Dedifferentiated amniotic fluid mesenchymal stem cell (primary cell): Measurements from ENCODE around the gene RTL10.

Experiments
- DNase-seq: peaks from one replicate; pipeline ENCODE4 v3.0.0-alpha.2; 2016; ENCODE audit errors: extremely low spot score

The RTL10 gene

DNA sequence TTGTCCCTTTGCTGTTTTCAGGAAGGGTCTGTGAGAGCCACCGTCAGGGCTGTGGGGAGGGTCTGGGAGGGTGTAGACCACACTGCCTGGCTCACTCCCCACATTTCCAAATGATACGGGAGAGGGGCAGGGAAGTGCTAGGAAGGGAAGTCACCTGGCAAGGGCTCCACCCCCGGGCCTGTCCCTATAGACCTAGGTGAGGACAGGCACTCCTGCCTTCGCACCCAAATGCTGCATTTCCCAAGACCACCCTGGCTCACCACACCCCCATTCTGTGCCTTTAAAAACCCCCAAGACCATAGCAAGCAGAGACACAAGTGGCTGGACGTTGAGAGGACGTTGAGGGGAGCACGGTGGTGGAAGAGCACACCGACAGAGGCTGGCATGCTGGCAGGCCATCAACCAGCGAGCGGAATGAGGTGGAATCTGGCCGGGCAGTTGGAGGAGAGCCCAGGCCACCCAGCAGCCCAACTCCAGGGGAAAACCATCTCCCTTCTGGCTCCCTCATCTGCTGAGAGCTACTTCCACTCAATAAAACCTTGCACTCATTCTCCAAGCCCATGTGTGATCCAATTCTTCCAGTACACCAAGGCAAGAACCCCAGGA is 45.7 kb downstream of the RTL10 start:
- DNase-seq = no peak

GRCh38 chr22:19807914-19808872 is 46.5 kb downstream of the RTL10 start:
- no peak for DNase-seq

DNA sequence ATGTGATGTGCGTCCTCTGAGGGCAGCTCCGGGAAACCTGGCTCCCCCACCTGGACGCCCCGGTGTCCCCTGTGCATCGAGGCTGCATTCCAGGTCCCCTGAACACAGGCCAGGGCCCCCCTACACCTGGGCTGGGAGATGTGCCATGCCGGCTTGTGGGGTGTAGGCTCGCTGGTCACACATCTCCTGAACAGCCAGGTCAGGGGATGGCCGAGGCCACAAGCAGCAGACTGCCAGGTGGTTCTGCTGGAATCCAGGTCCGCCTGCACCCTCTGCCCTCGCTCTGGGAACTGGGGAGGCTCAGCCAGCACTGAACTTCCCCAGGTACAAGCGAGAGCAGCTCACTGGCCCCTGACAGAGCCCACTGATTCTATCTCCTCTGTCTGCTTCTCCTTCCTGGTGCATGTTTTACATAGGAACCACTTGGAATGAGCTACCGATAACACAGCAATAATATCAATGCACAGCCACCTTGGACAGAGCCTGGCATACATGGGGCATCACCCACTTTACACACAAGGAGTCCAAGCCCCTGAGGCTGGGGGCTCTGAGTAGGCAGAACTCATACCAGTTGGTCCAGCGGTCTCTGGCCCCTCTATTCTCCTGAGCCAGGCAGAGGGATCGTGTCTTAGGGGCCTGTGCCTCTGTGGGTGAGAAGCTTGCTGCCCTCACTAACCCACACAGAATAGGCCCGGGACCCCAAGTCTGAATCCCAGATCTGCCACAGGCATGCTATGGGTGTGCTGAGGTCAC is 47.3 kb downstream of the RTL10 start:
- no peak for DNase-seq

DNA sequence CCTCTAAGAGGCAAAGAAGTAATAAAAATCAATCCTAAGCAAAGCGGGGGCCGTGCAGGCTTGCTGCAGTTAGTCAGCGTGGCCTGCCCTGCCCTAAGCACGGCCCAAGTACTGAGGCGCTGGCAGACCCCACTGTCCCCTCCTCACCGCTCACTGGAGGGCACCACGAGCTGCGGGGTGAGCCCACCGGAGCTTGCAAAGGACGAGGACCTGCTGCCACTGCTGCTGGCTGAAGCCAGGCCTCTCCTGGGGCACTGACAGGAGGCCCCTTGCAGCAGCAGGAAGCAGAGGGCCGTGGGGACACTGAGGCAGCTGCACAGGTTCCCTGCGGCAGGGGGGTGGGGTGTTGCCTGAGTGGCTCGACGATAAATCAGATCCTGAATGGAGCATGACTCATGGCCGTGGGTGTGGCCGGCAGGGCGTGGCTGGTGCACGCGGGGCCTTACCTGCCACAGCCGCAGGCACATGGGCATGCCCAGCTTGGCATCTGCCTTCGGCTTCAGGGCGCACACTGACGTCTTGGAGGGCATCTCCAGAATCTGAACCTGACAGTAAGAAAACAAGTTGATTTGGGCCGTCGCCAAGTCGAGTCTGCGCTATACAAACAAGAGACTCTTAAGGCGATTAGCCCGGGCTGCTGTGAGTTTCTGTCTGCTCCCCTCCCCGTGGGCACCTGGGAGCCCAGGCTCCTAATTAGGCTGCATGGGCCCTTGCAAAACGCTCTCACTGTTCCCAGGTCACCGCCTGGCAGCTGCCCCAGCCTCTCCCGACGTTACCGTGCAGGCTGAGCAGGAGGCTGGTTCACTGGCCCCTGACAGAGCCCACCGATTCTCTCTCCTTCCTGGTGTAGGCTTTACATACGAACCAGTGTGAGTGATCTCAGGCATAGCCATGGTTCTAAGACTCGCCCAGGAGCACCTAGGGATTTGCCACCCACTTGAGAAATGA is 48.2 kb downstream of the RTL10 start:
- no peak for DNase-seq

DNA sequence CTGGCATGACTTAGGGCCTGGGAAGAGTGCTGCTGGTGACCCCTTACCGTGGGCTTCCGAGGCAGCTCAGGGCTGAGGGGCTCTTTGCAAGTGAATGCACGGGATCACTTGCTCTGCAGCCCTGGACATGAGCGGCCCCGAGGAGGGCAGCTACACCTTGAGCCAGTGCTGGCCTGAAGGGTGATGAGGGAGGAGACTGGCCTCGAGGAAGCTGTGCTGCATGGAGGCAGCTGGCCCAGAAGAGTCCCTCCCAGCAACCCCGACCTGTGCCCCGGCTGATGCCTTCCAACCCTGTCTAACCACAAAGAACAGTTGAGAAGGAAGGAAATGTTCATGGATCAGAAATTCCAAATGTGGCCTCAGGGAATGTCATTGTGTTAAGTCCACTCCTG is 48.9 kb downstream of the RTL10 start:
- no peak for DNase-seq
